LNCaP clone FGC (cell line): Measurements from ENCODE around the gene TUSC2.
A peak's percentile ranks its signal among the peaks of the same experiment; 100 is the strongest.

ENCODE experiments used
- DNase-seq: peaks from one replicate; pipeline ENCODE4 v3.0.0-alpha.2; 2011; ENCODE audit warnings: low read depth
- H3K4me3 ChIP-seq: 2 replicates; pipeline ENCODE4 v1.5.1; 2011; ENCODE audit warnings: mild to moderate bottlenecking, low read depth, low read length, control low read depth
- CTCF ChIP-seq: IDR thresholded peaks from 2 replicates; pipeline ENCODE4 v1.5.1; 2012; ENCODE audit warnings: mild to moderate bottlenecking; ENCODE audit not compliant: control insufficient read depth, insufficient read depth; ENCODE audit errors: extremely low read depth

The TUSC2 gene

DNA sequence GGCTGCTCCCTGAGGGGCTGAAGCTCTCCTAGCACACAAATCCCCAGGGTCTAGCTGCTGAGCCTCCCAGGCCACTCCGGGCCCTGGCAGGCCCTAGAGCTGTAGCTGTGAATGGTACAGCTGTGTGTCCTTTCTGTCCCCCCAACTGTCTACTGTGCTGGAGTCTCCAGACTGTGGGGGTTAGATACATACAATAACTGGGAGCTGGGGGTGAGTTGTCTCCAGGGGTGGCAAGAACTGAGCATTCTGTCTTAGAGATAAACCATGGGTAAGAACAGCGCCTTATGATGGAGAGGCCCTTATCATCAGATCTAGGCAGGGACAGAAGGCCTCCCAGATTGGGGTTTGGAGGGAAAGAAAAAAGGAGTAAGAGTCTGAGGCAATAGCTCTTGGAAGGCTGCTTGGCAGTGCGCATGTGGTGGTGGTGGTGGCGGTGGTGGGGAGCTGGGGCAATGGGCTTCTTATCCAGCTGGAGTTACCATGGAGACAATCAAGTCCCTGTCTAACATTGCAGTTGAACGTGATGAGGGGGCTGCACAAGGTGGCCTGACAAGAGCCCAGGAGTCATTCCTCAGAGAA lies 26.3 kb upstream of the TUSC2 start:
- DNase-seq, result no peak
- no peak overlapping the region for H3K4me3 ChIP-seq
- no peak for TF ChIP-seq CTCF

DNA sequence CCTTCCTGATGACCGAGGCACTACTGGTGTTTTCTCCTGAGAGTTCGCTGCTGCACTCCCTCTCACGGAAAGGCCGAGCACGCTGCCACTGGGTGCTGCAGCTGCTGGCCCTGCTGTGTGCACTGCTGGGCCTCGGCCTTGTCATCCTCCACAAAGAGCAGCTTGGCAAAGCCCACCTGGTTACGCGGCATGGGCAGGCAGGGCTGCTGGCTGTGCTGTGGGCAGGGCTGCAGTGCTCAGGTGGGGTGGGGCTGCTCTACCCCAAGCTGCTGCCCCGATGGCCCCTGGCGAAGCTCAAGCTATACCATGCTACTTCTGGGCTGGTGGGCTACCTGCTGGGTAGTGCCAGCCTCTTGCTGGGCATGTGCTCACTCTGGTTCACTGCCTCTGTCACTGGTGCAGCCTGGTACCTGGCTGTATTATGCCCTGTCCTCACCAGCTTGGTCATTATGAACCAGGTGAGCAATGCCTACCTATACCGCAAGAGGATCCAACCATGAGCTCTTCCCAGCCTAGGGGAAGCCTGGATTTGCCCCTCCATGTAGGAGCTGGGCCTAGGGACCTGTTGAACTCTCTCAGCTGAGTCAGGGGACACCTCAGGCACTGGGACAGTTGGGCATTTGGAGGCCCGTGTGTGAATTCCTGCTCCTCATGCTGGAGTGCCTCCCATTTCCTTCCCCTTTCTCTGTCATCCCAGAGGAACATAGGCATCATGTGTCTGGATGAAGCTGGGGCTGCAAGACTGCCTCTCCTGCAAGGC lies 25.4 kb upstream of the TUSC2 start:
- H3K4me3 ChIP-seq, result no peak overlapping the region
- no peak for TF ChIP-seq CTCF
- no peak for DNase-seq

DNA sequence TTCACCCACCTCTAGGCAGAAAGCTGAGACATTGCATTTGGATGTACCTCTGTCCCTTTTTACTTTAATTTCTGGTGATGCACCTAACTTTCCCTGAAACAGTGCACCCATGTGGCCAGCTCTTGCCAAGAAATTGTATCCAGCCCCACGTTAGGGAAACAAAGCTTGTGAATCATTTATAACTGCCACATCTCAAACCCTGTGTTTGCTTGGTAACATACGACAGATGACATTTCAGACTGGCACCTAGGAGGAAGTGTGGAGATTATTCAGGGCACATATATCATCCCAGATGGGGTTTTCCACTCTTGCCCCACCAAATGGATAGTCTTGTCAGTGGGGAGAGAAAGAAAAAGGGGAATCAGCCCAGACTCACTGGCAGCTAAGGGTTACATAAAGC lies 24.8 kb upstream of the TUSC2 start:
- peak; percentile 42 for TF ChIP-seq CTCF
- no peak overlapping the region for H3K4me3 ChIP-seq
- DNase-seq, result no peak

- H3K4me3 ChIP-seq, result peak overlapping the region; percentile 57
- no peak for DNase-seq
- no peak for TF ChIP-seq CTCF
Measured at GRCh38 chr3:50351323-50351697, 23.3 kb upstream of the TUSC2 start.

- TF ChIP-seq CTCF, result no peak
- DNase-seq, result peak; percentile 90
- H3K4me3 ChIP-seq, result peak within 1 kb of the TSS; percentile 57
Measured at GRCh38 chr3:50350527-50351322, 22.7 kb upstream of the TUSC2 start, which contains the start of the genes CYB561D2 and NPRL2. TSS of gene CYB561D2 (plus strand) at chr3:50350862. CDS start at chr3:50351434, 572 bp downstream. TSS of gene NPRL2 (minus strand) at chr3:50350775. CDS start at chr3:50350652, 123 bp downstream.

DNA sequence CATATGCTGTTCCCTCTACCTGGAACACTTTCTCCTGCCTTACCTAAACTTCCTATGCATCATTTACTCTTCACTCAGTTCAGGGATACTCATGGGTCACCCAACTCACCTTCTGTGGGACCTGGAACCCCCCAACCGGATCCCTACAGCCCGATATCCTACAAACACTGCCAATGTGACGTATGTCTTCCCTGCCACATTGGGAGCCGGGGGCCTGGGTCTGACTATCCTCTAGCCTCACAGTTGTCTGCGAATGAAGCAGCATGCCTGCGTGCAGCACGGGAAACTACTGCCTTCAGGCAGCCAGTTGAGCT lies 22.1 kb upstream of the TUSC2 start:
- no peak for TF ChIP-seq CTCF
- DNase-seq, result no peak
- H3K4me3 ChIP-seq, result peak overlapping the region; percentile 57
